Astrocyte of the cerebellum (primary cell): Measurements from ENCODE around the gene RAB3C.
"Not testable (repeated sequence)": the region's sequence is repeated elsewhere in the genome, so short reads cannot be mapped to it uniquely, and the experiment has no call there.

Source experiments
- DNase-seq: peaks from one replicate; pipeline ENCODE4 v3.0.0-alpha.2; 2011; ENCODE audit warnings: low read depth
- H3K4me3 ChIP-seq: 2 replicates; pipeline ENCODE4 v1.5.1; 2011; ENCODE audit warnings: mild to moderate bottlenecking, low read depth, low read length, moderate library complexity
- CTCF ChIP-seq: IDR thresholded peaks from 2 replicates; pipeline ENCODE4 v1.5.1; 2012; ENCODE audit warnings: low read length, low read depth, moderate library complexity, mild to moderate bottlenecking; ENCODE audit errors: missing control alignments
- in situ Hi-C: cut with HindIII; loops from 2 replicates; pipeline ENCODE4 v1.10.0; 2017; ENCODE audit warnings: low sequenced_read_pairs

The RAB3C gene, protein sequence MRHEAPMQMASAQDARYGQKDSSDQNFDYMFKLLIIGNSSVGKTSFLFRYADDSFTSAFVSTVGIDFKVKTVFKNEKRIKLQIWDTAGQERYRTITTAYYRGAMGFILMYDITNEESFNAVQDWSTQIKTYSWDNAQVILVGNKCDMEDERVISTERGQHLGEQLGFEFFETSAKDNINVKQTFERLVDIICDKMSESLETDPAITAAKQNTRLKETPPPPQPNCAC

DNA sequence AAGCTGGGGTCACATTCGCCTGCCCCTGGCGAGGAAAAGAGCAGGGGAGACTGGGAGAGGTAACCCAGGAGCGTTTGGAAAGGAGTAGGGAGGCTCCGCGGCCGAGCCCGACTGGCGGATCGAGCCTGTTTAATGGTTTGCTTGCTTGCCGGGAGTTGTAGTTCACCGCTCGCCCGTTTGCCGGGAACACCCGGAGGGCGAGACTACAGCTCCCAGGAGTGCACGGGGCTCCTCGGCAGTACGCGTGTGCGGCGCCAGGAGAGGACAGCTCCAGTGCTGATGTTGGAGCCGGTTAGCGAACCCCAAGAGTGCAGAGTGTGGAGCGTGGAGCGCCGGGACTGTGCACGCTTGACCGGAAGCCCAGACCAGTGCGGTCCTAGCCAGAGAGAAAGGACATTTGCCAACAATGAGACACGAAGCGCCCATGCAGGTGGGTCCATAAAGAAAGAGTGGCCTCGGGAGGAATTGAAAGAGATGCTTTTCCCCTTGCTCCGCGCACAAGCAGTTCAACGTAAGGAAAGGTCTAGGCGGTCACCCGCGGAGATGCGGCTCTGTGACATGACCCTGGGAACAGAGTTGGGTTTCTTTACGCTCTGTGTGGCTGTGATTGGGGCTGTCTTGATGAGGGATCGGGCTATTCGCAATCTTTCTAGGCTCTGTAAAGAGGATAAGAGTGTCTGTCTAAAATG is at the start of gene RAB3C:
Gene RAB3C (plus strand): TSS at position 273 of the 689 bp plus-strand sequence. CDS start 134 bp downstream, at position 407.
- in situ Hi-C loops, result no loop called here

GRCh38 chr5:58541935-58542334 is 40.9 kb upstream of the RAB3C start:
- in situ Hi-C loops, H3K4me3 ChIP-seq, DNase-seq: not testable (repeated sequence)

More for the DNA sequence above, at the start of gene RAB3C:
- TF ChIP-seq CTCF, result no peak
- peak; percentile 85 for DNase-seq
- H3K4me3 ChIP-seq, result peak within 1 kb of the TSS; percentile 57

DNA sequence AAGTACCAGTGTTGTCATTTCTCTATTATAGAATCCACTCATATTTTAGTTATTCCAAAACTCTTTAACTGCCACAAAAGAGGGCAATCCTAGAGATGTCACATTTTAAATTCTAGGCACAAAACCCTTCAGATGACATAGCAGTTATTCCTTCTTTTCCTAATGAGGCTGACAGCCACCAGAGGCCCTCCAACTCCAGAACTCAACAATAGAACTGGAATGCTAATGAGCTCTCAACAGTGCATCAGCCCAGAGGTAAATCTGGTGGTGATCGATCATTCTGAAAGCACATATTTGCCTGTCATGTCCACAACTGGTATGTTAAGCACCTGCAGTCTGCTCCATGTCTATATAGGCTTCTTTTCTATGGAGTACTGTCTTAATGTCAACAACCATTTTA is 40.2 kb upstream of the RAB3C start:
- H3K4me3 ChIP-seq, result no peak overlapping the region
- in situ Hi-C loops, result no loop called here
- TF ChIP-seq CTCF, result no peak
- DNase-seq, result no peak

GRCh38 chr5:58543723-58544122 is 39.2 kb upstream of the RAB3C start:
- in situ Hi-C loops, result no loop called here
- no peak overlapping the region for H3K4me3 ChIP-seq
- DNase-seq, result no peak
- no peak for TF ChIP-seq CTCF

GRCh38 chr5:58544195-58544594 is 38.7 kb upstream of the RAB3C start:
- no peak for TF ChIP-seq CTCF
- no peak overlapping the region for H3K4me3 ChIP-seq
- no peak for DNase-seq
- in situ Hi-C loops, result no loop called here

- DNase-seq, result no peak
- in situ Hi-C loops, result no loop called here
- H3K4me3 ChIP-seq, result no peak overlapping the region
- TF ChIP-seq CTCF, result no peak
Observed at GRCh38 chr5:58544926-58545325, 37.9 kb upstream of the RAB3C start.

DNA sequence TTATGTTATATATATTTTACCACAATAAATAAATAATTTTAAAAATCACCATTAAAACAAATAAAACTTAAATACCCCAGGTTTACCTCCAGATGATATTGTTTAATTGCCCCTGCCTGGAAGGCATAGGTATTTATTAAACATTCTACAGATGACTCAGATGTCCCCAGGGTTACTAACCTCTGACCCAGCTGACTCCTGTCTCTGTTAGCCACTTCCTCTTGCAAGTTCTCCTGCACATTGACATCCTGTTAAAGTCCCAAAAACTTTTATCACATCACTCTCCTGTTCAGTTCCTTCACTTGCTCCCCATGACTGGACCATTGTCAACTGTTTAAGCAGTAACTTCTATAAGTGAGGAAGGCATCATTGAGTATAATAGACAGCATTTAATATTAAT is 37.0 kb upstream of the RAB3C start:
- in situ Hi-C loops, result no loop called here
- H3K4me3 ChIP-seq, result no peak overlapping the region
- DNase-seq, result no peak
- TF ChIP-seq CTCF, result no peak
